SK-N-SH (cell line): ENCODE measurements around the gene MITD1. TPM values are rescaled to one million over a fixed set of nuclear protein-coding genes. Genes with fewer than 3 reads are reported as not detected.

ENCODE experiments used
- CTCF ChIA-PET: fragments of 300-600, 350-600 bp; formaldehyde crosslinking; extraction: SDS; loops from one replicate; lab custom pipeline; 2021; lab: Yijun Ruan, JAX
- POLR2A ChIA-PET: fragments of 350-600 bp; sonication (Branson Sonifier 250); formaldehyde crosslinking; extraction: SDS; loops from one replicate; lab custom pipeline; 2020; ENCODE audit warnings: antibody characterized with exemption, inconsistent platforms; lab: Yijun Ruan, JAX
- DNase-seq: peaks from one replicate; pipeline ENCODE4 v3.0.0; 2012
- H2AFZ ChIP-seq: fragments of 200-600 bp; sonication (generic); 2 replicates; pipeline ENCODE4 v1.8.1; 2016; ENCODE audit warnings: antibody characterized with exemption, mild to moderate bottlenecking, low read depth
- H3F3A ChIP-seq: fragments of 200-600 bp; sonication (generic); replicated peaks from 2 replicates; pipeline ENCODE3; 2016; ENCODE audit warnings: antibody characterized with exemption, mild to moderate bottlenecking; ENCODE audit not compliant: insufficient read depth
- H3K27ac ChIP-seq, 2 experiments: fragments of 200-500 bp in 1 of 2; fragments of 200-600 bp in 1 of 2; sonication (Bioruptor generic) in 1 of 2; sonication (generic), shearing (Covaris generic) in 1 of 2; 2 replicates each; pipeline versions ENCODE4 v1.5.1 to v1.6.1; 2014 to 2016; ENCODE audit warnings: low read depth in 2 of 2, inconsistent platforms in 1 of 2, low read length in 1 of 2, mild to moderate bottlenecking in 1 of 2, mixed read lengths in 1 of 2
- H3K27me3 ChIP-seq: fragments of 200-600 bp; sonication (generic), shearing (Covaris generic); 2 replicates; pipeline ENCODE4 v1.6.1; 2016; ENCODE audit warnings: mixed run types; ENCODE audit not compliant: insufficient read depth
- H3K36me3 ChIP-seq, 2 experiments: fragments of 200-500 bp in 1 of 2; fragments of 200-600 bp in 1 of 2; sonication (Bioruptor generic) in 1 of 2; sonication (generic) in 1 of 2; replicated peaks in 1 of 2; 2 replicates each; pipeline versions ENCODE3 to v1.5.1; 2014 to 2016; ENCODE audit warnings: low read length in 1 of 2, mild to moderate bottlenecking in 1 of 2; ENCODE audit not compliant: insufficient read depth in 2 of 2, control insufficient read depth in 1 of 2
- H3K4me1 ChIP-seq, 2 experiments: fragments of 200-500 bp in 1 of 2; fragments of 200-600 bp in 1 of 2; sonication (Bioruptor generic) in 1 of 2; sonication (generic), shearing (Covaris generic) in 1 of 2; 2 replicates each; pipeline versions ENCODE4 v1.5.1 to v1.6.1; 2014 to 2016; ENCODE audit warnings: low read depth in 1 of 2, low read length in 1 of 2, mixed run types in 1 of 2; ENCODE audit not compliant: insufficient read depth in 2 of 2, control insufficient read depth in 1 of 2
- H3K4me2 ChIP-seq: fragments of 200-600 bp; sonication (generic), shearing (Covaris generic); 2 replicates; pipeline ENCODE4 v1.6.1; 2017; ENCODE audit warnings: mixed run types
- H3K4me3 ChIP-seq, 2 experiments: fragments of 200-500 bp in 1 of 2; fragments of 200-600 bp in 1 of 2; sonication (Bioruptor generic) in 1 of 2; sonication (generic), shearing (Covaris generic) in 1 of 2; 2 replicates each; pipeline versions ENCODE4 v1.5.1 to v1.8.1; 2014 to 2016; ENCODE audit warnings: low read depth in 2 of 2, inconsistent platforms in 1 of 2, low read length in 1 of 2, mild to moderate bottlenecking in 1 of 2, mixed read lengths in 1 of 2, moderate library complexity in 1 of 2
- H3K79me2 ChIP-seq: fragments of 200-600 bp; sonication (generic); 2 replicates; pipeline ENCODE4 v1.8.1; 2017; ENCODE audit warnings: mild to moderate bottlenecking; ENCODE audit not compliant: insufficient read depth
- H3K9ac ChIP-seq: fragments of 200-600 bp; sonication (generic); 2 replicates; pipeline ENCODE4 v1.6.1; 2017; ENCODE audit warnings: mixed run types
- H3K9me2 ChIP-seq: fragments of 200-600 bp; sonication (generic); 2 replicates; pipeline ENCODE4 v1.6.1; 2017; ENCODE audit warnings: mixed run types
- H3K9me3 ChIP-seq: fragments of 200-600 bp; sonication (generic); 2 replicates; pipeline ENCODE4 v1.6.1; 2017; ENCODE audit warnings: mixed run types, mild to moderate bottlenecking, moderate library complexity
- H4K20me1 ChIP-seq: fragments of 200-600 bp; sonication (generic); 2 replicates; pipeline ENCODE4 v1.6.1; 2017; ENCODE audit warnings: mild to moderate bottlenecking, mixed run types; ENCODE audit not compliant: insufficient read depth
- FOSL2 ChIP-seq: IDR thresholded peaks from 2 replicates; pipeline ENCODE4 v1.4.0; 2012; ENCODE audit warnings: low read depth, mild to moderate bottlenecking, moderate library complexity, borderline replicate concordance
- IRF3 ChIP-seq: fragments of 150-350 bp; IDR thresholded peaks from 2 replicates; pipeline ENCODE4 v1.6.1; 2016; ENCODE audit warnings: mild to moderate bottlenecking, low read depth, low read length
- JUND ChIP-seq: IDR thresholded peaks from 2 replicates; pipeline ENCODE4 v1.4.0; 2012
- MEF2A ChIP-seq: IDR thresholded peaks from 2 replicates; pipeline ENCODE4 v1.4.0; 2012; ENCODE audit warnings: low read depth, borderline replicate concordance
- MXI1 ChIP-seq: IDR thresholded peaks from 2 replicates; pipeline ENCODE4 v1.6.1; 2012; ENCODE audit warnings: mild to moderate bottlenecking, low read depth, low read length, improper control_type of control experiment
- NRF1 ChIP-seq: IDR thresholded peaks from 2 replicates; pipeline ENCODE4 v1.6.1; 2012; ENCODE audit warnings: low read depth, mild to moderate bottlenecking, low read length
- PBX3 ChIP-seq: IDR thresholded peaks from 2 replicates; pipeline ENCODE4; 2012
- POLR2AphosphoS5 ChIP-seq: IDR thresholded peaks from 2 replicates; pipeline ENCODE4 v1.6.1; 2012; ENCODE audit warnings: low read depth, low read length
- RFX5 ChIP-seq: IDR thresholded peaks from 2 replicates; pipeline ENCODE4 v1.6.1; 2012; ENCODE audit warnings: mild to moderate bottlenecking, improper control_type of control experiment, low read length
- SIN3A ChIP-seq: IDR thresholded peaks from 2 replicates; pipeline ENCODE4 v1.6.1; 2012; ENCODE audit warnings: low read depth, mild to moderate bottlenecking, low read length, moderate library complexity, borderline replicate concordance
- SMC3 ChIP-seq: IDR thresholded peaks from 2 replicates; pipeline ENCODE4 v1.6.1; 2012; ENCODE audit warnings: low read depth, low read length, improper control_type of control experiment
- TAF1 ChIP-seq: IDR thresholded peaks from 2 replicates; pipeline ENCODE4 v1.6.1; 2012; ENCODE audit warnings: low read depth, mild to moderate bottlenecking, low read length, moderate library complexity, borderline replicate concordance
- TEAD4 ChIP-seq: IDR thresholded peaks from 2 replicates; pipeline ENCODE4 v1.4.0; 2012; ENCODE audit warnings: mild to moderate bottlenecking, borderline replicate concordance; ENCODE audit not compliant: insufficient read depth
- ZBTB33 ChIP-seq: IDR thresholded peaks from 2 replicates; pipeline ENCODE4 v1.4.0; 2012; ENCODE audit warnings: low read depth, borderline replicate concordance
- WGBS: methylation state at CpG from one replicate; pipeline ENCODE4 v1.1.6; 2017; ENCODE audit warnings: low lambda C conversion rate; 5-methylcytosine and 5-hydroxymethylcytosine counted together
- polyA plus RNA-seq, 3 experiments: library from polyadenylated mRNA; depleted of rRNA; stranded (reverse); fragments of >200 nt; gene quantifications; 2 replicates each; pipeline ENCODE4 v1.2.3, GENCODE V29; 2012
- TF ChIP-seq, protein P1 (sequence below): fragments of 150-350 bp; IDR thresholded peaks from 2 replicates; pipeline ENCODE4 v1.6.1; 2017; ENCODE audit warnings: antibody characterized with exemption, low read length, low read depth, borderline replicate concordance
- TF ChIP-seq, protein P2 (sequence below): IDR thresholded peaks from 2 replicates; pipeline ENCODE4 v1.4.0; 2012; ENCODE audit warnings: low read depth
- TF ChIP-seq, protein P3 (sequence below): IDR thresholded peaks from 2 replicates; pipeline ENCODE4 v1.6.1; 2012; ENCODE audit warnings: mild to moderate bottlenecking, low read depth, low read length, moderate library complexity

MITD1 gene
- polyA plus RNA-seq, 1 of the 3 experiments (the other 2 are of a cell fraction) = 11.8 TPM

- no peaks in the 10 kb centered on the region for H3K9me3 ChIP-seq
- H4K20me1 ChIP-seq = no peaks in the 10 kb centered on the region
- H3F3A ChIP-seq = no peaks in the 10 kb centered on the region
- H3K79me2 ChIP-seq = no peaks in the 10 kb centered on the region
- no peak overlapping the region for H3K27ac ChIP-seq
- no peaks in the 10 kb centered on the region for H3K27me3 ChIP-seq
- peaks cover 0 to 8% of the 10 kb centered on the region in 2 experiments; a peak in 2 of 4 replicates for H3K4me1 ChIP-seq
- 95% methylated on average over 7 of the region's 7 CpGs for WGBS
- ChIA-PET POLR2A (no interaction called here), CTCF (interaction anchor here (0.6 to 1.4 kb wide), 3 partner anchors 17 to 338 kb away, joined by 3 read pairs; partner anchors contain the start of gene REV1)
- H3K4me2 ChIP-seq = no peak overlapping the region
- TF ChIP-seq NRF1 (no peak), MXI1 (no peak), SMC3 (no peak), PBX3 (no peak), SIN3A (no peak), RFX5 (no peak), JUND (no peak), FOSL2 (no peak), TAF1 (no peak), POLR2AphosphoS5 (no peak), TEAD4 (no peak), MEF2A (no peak), ZBTB33 (no peak), IRF3 (no peak)
- TF ChIP-seq, protein P1, sequence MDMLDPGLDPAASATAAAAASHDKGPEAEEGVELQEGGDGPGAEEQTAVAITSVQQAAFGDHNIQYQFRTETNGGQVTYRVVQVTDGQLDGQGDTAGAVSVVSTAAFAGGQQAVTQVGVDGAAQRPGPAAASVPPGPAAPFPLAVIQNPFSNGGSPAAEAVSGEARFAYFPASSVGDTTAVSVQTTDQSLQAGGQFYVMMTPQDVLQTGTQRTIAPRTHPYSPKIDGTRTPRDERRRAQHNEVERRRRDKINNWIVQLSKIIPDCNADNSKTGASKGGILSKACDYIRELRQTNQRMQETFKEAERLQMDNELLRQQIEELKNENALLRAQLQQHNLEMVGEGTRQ = no peak
- TF ChIP-seq, protein P2, sequence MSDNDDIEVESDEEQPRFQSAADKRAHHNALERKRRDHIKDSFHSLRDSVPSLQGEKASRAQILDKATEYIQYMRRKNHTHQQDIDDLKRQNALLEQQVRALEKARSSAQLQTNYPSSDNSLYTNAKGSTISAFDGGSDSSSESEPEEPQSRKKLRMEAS = no peak
- TF ChIP-seq, protein P3, sequence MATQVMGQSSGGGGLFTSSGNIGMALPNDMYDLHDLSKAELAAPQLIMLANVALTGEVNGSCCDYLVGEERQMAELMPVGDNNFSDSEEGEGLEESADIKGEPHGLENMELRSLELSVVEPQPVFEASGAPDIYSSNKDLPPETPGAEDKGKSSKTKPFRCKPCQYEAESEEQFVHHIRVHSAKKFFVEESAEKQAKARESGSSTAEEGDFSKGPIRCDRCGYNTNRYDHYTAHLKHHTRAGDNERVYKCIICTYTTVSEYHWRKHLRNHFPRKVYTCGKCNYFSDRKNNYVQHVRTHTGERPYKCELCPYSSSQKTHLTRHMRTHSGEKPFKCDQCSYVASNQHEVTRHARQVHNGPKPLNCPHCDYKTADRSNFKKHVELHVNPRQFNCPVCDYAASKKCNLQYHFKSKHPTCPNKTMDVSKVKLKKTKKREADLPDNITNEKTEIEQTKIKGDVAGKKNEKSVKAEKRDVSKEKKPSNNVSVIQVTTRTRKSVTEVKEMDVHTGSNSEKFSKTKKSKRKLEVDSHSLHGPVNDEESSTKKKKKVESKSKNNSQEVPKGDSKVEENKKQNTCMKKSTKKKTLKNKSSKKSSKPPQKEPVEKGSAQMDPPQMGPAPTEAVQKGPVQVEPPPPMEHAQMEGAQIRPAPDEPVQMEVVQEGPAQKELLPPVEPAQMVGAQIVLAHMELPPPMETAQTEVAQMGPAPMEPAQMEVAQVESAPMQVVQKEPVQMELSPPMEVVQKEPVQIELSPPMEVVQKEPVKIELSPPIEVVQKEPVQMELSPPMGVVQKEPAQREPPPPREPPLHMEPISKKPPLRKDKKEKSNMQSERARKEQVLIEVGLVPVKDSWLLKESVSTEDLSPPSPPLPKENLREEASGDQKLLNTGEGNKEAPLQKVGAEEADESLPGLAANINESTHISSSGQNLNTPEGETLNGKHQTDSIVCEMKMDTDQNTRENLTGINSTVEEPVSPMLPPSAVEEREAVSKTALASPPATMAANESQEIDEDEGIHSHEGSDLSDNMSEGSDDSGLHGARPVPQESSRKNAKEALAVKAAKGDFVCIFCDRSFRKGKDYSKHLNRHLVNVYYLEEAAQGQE = no peak
- TF ChIP-seq, all 33 proteins: peak for 0
- H3K4me3 ChIP-seq = no peak overlapping the region
- H2AFZ ChIP-seq = no peak overlapping the region
- no peak for DNase-seq
- H3K9ac ChIP-seq = no peak overlapping the region
- no peaks in the 10 kb centered on the region for H3K9me2 ChIP-seq
- peaks cover 0 to 6% of the 10 kb centered on the region in 2 experiments for H3K36me3 ChIP-seq
Measured at GRCh38 chr2:99152199-99152895, 28.5 kb downstream of the MITD1 start.
